Vagina (tissue), 2 donors: Measurements from ENCODE around the gene FRMPD1. TPM values are rescaled to one million over a fixed set of nuclear protein-coding genes. Genes with fewer than 3 reads are reported as not detected.

Source experiments
- DNase-seq, 2 donors: peaks; one replicate each; pipeline ENCODE4 v3.0.0-alpha.2; 2017; ENCODE audit errors: extremely low spot score in 2 of 2
- H3K27ac ChIP-seq: fragments of 200-600 bp; sonication (generic); one replicate; pipeline ENCODE4 v1.5.1; 2019
- H3K27me3 ChIP-seq: fragments of 200-600 bp; sonication (generic); one replicate; pipeline ENCODE4 v1.5.1; 2019
- H3K36me3 ChIP-seq, 2 donors: fragments of 200-600 bp; sonication (generic); one replicate each; pipeline ENCODE4 v1.5.1; 2017 to 2019
- H3K4me1 ChIP-seq: fragments of 200-600 bp; sonication (generic); one replicate; pipeline ENCODE4 v1.5.1; 2019
- H3K4me3 ChIP-seq, 2 donors: fragments of 200-600 bp; sonication (generic); 1 replicate in 1 of 2; 2 replicates in 1 of 2; pipeline ENCODE4 v1.5.1; 2016 to 2019
- H3K9me3 ChIP-seq: fragments of 200-600 bp; sonication (generic); one replicate; pipeline ENCODE4 v1.5.1; 2019
- POLR2A ChIP-seq, 2 donors: fragments of 450-650 bp; IDR thresholded peaks; one replicate each; pipeline ENCODE4 v1.6.1; 2017; ENCODE audit warnings: antibody characterized with exemption in 2 of 2, mild to moderate bottlenecking in 2 of 2, moderate library complexity in 2 of 2
- POLR2AphosphoS5 ChIP-seq, 2 donors: sonication (generic); formaldehyde crosslinking; IDR thresholded peaks; one replicate each; pipeline ENCODE4 v1.9.0; 2017; ENCODE audit warnings: antibody characterized with exemption in 2 of 2, mild to moderate bottlenecking in 2 of 2, low read depth in 1 of 2; ENCODE audit not compliant: insufficient read depth in 1 of 2
- intact Hi-C: fragments of 100-400 bp; cut with DNase I; formaldehyde crosslinking; loops from one replicate; pipeline ENCODE4 v1.15.1; 2023
- total RNA-seq: library from RNA; depleted of rRNA; stranded (reverse); fragments of >200 nt; gene quantifications from one replicate; pipeline ENCODE4 v1.2.3, GENCODE V29; 2016
- TF ChIP-seq, protein P1 (sequence below), 3 experiments: fragments of 450-650 bp in 2 of 3; fragments of 200-600 bp in 1 of 3; sonication (generic) in 1 of 3; IDR thresholded peaks; one replicate each; pipeline ENCODE4 v1.5.1; 2017 to 2019; ENCODE audit warnings: antibody characterized with exemption in 3 of 3, mild to moderate bottlenecking in 2 of 3, moderate library complexity in 2 of 3

The FRMPD1 gene
- total RNA-seq, 1 donor from 2014 or later, result 0.98 TPM

DNA sequence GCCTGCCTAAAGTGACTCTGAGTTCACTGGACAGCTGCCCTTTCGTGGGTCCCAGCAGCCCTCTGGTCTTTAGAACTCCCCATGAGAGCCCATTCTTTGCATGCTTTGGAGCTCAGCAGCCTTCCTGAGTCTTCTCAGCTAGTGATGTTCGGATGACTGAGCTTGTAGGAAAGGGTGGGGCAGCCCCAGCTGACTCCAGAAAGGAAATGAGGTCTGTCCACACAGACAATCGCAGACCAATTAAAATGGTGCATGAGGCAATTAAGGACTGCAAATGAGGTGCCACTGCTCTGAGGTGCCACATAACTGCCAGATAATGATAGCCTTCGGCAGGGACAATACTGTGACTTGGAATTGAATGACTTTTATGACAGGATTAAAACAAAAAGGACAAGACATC is 32.9 kb upstream of the FRMPD1 start:
- TF ChIP-seq POLR2A (IDR thresholded peaks at IDR 0.05), result no peak
- no peak for TF ChIP-seq POLR2AphosphoS5 (IDR thresholded peaks at IDR 0.05; ENCODE audit: insufficient read depth in 1 of 2, low read depth in 1 of 2)
- TF ChIP-seq, protein P1, sequence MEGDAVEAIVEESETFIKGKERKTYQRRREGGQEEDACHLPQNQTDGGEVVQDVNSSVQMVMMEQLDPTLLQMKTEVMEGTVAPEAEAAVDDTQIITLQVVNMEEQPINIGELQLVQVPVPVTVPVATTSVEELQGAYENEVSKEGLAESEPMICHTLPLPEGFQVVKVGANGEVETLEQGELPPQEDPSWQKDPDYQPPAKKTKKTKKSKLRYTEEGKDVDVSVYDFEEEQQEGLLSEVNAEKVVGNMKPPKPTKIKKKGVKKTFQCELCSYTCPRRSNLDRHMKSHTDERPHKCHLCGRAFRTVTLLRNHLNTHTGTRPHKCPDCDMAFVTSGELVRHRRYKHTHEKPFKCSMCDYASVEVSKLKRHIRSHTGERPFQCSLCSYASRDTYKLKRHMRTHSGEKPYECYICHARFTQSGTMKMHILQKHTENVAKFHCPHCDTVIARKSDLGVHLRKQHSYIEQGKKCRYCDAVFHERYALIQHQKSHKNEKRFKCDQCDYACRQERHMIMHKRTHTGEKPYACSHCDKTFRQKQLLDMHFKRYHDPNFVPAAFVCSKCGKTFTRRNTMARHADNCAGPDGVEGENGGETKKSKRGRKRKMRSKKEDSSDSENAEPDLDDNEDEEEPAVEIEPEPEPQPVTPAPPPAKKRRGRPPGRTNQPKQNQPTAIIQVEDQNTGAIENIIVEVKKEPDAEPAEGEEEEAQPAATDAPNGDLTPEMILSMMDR (IDR thresholded peaks at IDR 0.05), result no peak
- no peaks in the 10 kb centered on the region for H3K27me3 ChIP-seq
- H3K27ac ChIP-seq, result no peak overlapping the region
- no peaks in the 10 kb centered on the region for H3K36me3 ChIP-seq
- no peaks in the 10 kb centered on the region for H3K4me1 ChIP-seq
- no peaks in the 10 kb centered on the region for H3K9me3 ChIP-seq
- H3K4me3 ChIP-seq, result no peak overlapping the region
- DNase-seq, result no peak
- intact Hi-C loops, result no loop called here

DNA sequence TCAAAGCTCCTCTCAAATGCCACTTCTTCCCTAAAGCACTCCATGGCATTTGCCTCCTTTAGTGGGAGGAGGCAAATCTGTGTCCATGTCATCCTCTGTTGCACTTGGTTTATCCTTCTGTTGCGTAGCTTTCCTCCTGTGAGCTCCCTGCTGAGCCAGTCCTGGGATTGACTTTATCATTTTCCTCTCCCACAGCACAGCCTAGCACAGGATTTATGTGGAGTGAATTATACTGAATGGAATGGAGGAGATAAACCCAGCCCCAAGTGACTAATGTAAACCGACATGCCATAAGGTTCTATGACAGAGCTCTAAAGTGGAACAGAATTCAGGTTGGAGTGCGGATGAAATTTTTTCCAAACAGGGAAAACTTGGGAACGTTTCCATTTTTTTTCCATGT is 31.9 kb upstream of the FRMPD1 start:
- Histone ChIP-seq H3K27ac (no peak overlapping the region), H3K4me1 (no peaks in the 10 kb centered on the region), H3K4me3 (no peak overlapping the region), H3K9me3 (no peaks in the 10 kb centered on the region), H3K27me3 (no peaks in the 10 kb centered on the region), H3K36me3 (no peaks in the 10 kb centered on the region)
- no peak for DNase-seq
- TF ChIP-seq, protein P1 (IDR thresholded peaks at IDR 0.05), result no peak
- TF ChIP-seq POLR2A (IDR thresholded peaks at IDR 0.05), result no peak
- no peak for TF ChIP-seq POLR2AphosphoS5 (IDR thresholded peaks at IDR 0.05; ENCODE audit: insufficient read depth in 1 of 2, low read depth in 1 of 2)
- intact Hi-C loops, result no loop called here

DNA sequence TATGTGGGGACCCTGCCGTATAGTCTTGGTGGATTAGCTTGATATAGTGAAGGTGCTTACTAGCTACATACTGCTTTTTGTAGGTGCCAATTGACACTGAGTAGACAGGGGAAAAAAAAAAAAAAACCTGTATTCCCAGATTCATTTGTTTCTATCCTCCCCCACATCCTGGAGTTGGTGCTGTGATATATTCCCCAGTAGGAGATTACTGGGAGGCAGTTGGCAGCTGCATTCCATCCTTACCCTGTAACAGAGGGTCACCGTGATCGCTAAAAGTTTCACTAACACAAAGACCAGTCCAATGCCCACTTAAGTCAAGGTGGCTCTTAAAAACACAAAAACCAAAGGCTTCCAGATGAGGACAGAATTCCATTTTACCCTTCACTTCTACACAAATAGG is 30.9 kb upstream of the FRMPD1 start:
- no peak overlapping the region for H3K27ac ChIP-seq
- TF ChIP-seq, protein P1 (IDR thresholded peaks at IDR 0.05), result no peak
- TF ChIP-seq POLR2A (IDR thresholded peaks at IDR 0.05) (no peak), POLR2AphosphoS5 (IDR thresholded peaks at IDR 0.05; ENCODE audit: insufficient read depth in 1 of 2, low read depth in 1 of 2) (no peak)
- H3K36me3 ChIP-seq, result no peaks in the 10 kb centered on the region
- no peaks in the 10 kb centered on the region for H3K9me3 ChIP-seq
- H3K4me1 ChIP-seq, result no peaks in the 10 kb centered on the region
- DNase-seq, result no peak
- no peak overlapping the region for H3K4me3 ChIP-seq
- no peaks in the 10 kb centered on the region for H3K27me3 ChIP-seq
- intact Hi-C loops, result no loop called here

DNA sequence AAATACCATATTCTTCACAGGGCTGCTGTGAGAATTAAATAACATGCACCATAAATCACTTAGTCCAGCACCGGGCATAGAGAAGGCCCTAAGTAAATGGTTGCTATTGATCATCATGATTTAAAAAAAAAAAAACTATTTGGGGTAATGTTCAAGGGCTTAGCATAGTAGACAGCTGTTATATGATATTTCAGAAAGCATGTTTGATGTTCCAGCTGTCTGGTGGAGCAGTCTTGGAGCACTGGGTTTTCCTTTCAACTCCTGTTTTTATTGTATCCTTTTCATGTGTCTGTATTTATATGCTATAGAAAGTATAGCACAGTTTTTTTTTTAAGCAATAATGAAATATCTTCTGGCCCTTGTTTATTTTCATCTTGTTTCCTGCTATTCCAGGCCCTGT is 30.4 kb upstream of the FRMPD1 start:
- no peaks in the 10 kb centered on the region for H3K4me1 ChIP-seq
- intact Hi-C loops, result no loop called here

More for the DNA sequence above, 30.4 kb upstream of the FRMPD1 start:
- Histone ChIP-seq H3K27me3 (no peaks in the 10 kb centered on the region), H3K36me3 (no peaks in the 10 kb centered on the region), H3K4me3 (no peak overlapping the region), H3K9me3 (no peaks in the 10 kb centered on the region), H3K27ac (no peak overlapping the region)
- TF ChIP-seq POLR2AphosphoS5 (IDR thresholded peaks at IDR 0.05; ENCODE audit: insufficient read depth in 1 of 2, low read depth in 1 of 2) (no peak), POLR2A (IDR thresholded peaks at IDR 0.05) (no peak)
- TF ChIP-seq, protein P1 (IDR thresholded peaks at IDR 0.05), result no peak
- DNase-seq, result no peak
